Tibial artery (tissue), 4 donors: Measurements from ENCODE around the gene PNPLA8.

Experiments
- DNase-seq, 2 donors: peaks; one replicate each; pipeline ENCODE4 v3.0.0-alpha.2; 2019
- H3K27ac ChIP-seq, 2 donors: fragments of 200-600 bp; sonication (generic) in 1 of 2; 1 replicate in 1 of 2; 2 replicates in 1 of 2; pipeline ENCODE4 v1.5.1; 2018 to 2019; ENCODE audit warnings: mild to moderate bottlenecking in 1 of 2
- H3K27me3 ChIP-seq, 2 donors: fragments of 200-600 bp; sonication (generic) in 1 of 2; one replicate each; pipeline versions ENCODE4 v1.5.1 to v1.6.0; 2016 to 2019
- H3K36me3 ChIP-seq, 3 donors: fragments of 200-600 bp; sonication (generic) in 2 of 3; one replicate each; pipeline ENCODE4 v1.5.1; 2016 to 2019; ENCODE audit warnings: mild to moderate bottlenecking in 2 of 3
- H3K4me1 ChIP-seq, 4 donors: fragments of 200-600 bp; sonication (generic) in 2 of 4; 1 replicate in 3 of 4; 2 replicates in 1 of 4; pipeline ENCODE4 v1.5.1; 2016 to 2019
- H3K4me3 ChIP-seq, 2 donors: fragments of 200-600 bp; sonication (generic) in 1 of 2; 1 replicate in 1 of 2; 2 replicates in 1 of 2; pipeline ENCODE4 v1.5.1; 2018 to 2019; ENCODE audit warnings: mild to moderate bottlenecking in 2 of 2
- H3K9me3 ChIP-seq, 3 donors: fragments of 200-600 bp; sonication (generic) in 1 of 3; one replicate each; pipeline ENCODE4 v1.5.1; 2016 to 2019
- CTCF ChIP-seq, 2 experiments: fragments of 200-600 bp in 1 of 2; fragments of 450-650 bp in 1 of 2; IDR thresholded peaks; one replicate each; pipeline ENCODE4 v1.5.1; 2017 to 2019; ENCODE audit warnings: antibody characterized with exemption in 2 of 2, mild to moderate bottlenecking in 1 of 2, moderate library complexity in 1 of 2
- intact Hi-C: fragments of 100-400 bp; cut with DNase I; formaldehyde crosslinking; loops from one replicate; pipeline ENCODE4 v1.15.0; 2023; ENCODE audit warnings: low total_unique reads

The PNPLA8 gene

GRCh38 chr7:108569381-108570145 is 43.6 kb upstream of the PNPLA8 start, which contains the start of the genes DNAJB9 and THAP5:
TSS of gene DNAJB9 (plus strand) at chr7:108569874. CDS start at chr7:108571727, 1,853 bp downstream.
TSS of gene THAP5 (minus strand) at chr7:108569706. CDS start at chr7:108569569, 137 bp downstream.
- Histone ChIP-seq H3K4me1 (peaks cover 0 to 36% (median 9%) of the 10 kb centered on the region in 4 donors), H3K27ac (peak within 1 kb of the TSS; percentile 96 to 97), H3K27me3 (no peaks in the 10 kb centered on the region), H3K4me3 (peak within 1 kb of the TSS; percentile 66 to 90), H3K9me3 (no peaks in the 10 kb centered on the region), H3K36me3 (peaks cover 23 to 32% (median 31%) of the 10 kb centered on the region in 3 donors)
- no peak for TF ChIP-seq CTCF (IDR thresholded peaks at IDR 0.05)
- DNase-seq, result peak; percentile 99 to 100
- intact Hi-C loops, result loop anchor here (2.0 kb wide), 1 partner anchor 43 kb away; the partner anchor contains the start of gene PNPLA8

DNA sequence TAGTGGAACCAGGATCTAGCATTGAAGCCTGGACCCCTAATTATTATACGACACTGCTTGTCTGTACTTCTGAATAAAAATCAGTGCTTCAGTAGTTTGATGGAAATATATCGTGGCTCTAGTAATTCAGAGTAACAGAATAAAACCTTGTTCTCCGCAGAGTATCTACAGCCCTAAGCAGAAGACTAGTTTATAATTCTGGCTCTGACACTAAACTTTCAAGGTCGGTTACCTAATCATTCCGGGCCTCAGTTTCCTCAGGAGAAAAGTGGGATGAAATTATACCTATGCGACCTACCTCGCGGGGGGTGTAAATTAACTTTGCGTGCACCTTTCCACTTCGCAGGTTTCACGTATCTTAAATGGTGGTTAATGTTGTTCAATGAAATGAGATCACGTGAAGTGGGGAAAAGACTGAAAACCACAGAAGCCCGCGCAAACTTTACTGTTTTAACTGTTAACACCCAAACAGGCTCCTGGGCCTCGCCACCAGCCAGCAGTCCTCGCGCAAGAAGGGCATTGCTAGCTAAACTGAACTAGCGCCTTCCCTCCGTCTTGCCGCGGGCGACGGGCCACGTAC is 43.0 kb upstream of the PNPLA8 start:
- Histone ChIP-seq H3K4me3 (peak overlapping the region; percentile 66 to 90), H3K36me3 (peaks cover 28 to 38% (median 38%) of the 10 kb centered on the region in 3 donors), H3K9me3 (no peaks in the 10 kb centered on the region), H3K27ac (peak overlapping the region; percentile 96 to 97), H3K27me3 (no peaks in the 10 kb centered on the region), H3K4me1 (peaks cover 0 to 36% (median 9%) of the 10 kb centered on the region in 4 donors)
- no peak for DNase-seq
- TF ChIP-seq CTCF (IDR thresholded peaks at IDR 0.05), result no peak
- intact Hi-C loops, result loop anchor here (2.0 kb wide), 1 partner anchor 42 kb away; the partner anchor contains the start of gene PNPLA8

DNA sequence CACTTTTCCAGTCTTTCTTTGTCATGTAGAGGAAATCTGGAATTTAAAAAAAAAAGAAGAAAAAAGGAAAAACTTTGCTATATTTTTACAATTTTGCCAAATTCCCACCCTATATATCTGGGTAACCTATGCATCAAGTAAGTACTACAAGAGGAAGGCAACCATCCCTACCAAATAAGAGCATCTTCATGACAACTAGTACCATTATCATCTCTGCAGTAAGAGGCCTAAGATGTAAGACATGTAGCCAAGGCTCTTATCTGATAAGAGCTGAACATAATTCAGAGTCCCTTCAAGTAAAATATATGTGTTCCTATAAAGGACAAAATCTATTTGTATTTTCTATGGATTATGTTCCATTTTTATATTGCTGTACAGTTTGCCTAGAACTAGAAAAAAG is 40.1 kb upstream of the PNPLA8 start:
- no peak overlapping the region for H3K27ac ChIP-seq
- intact Hi-C loops, result no loop called here

DNA sequence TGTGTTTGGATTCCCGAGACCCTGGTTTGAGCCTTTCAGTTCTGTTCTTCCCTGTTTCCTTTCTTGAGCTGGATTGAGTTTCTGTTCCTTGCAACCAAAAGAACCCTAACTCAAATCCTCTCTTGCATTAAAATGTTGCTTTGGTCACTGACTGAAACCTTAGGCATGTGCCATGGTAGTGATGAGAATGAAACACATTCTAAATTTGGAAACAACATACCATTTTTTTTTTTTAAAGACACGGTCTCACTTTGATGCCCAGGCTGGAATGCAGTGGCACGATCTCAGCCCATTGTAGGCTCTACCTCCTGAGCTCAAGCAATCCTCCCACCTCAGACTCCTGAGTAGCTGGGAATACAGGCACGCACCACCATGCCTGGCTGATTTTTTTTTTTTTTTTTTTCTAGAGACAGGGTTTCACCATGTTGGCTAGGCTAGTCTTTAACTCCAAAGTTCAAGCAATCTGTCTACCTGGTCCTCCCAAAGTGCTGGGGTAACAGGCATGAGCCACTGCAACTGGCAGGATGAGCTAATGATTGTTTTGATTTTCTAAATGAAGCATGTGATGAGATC is 35.2 kb upstream of the PNPLA8 start:
- intact Hi-C loops, result no loop called here
- Histone ChIP-seq H3K36me3 (peaks cover 17 to 32% (median 25%) of the 10 kb centered on the region in 3 donors), H3K27ac (no peak overlapping the region), H3K27me3 (no peaks in the 10 kb centered on the region), H3K4me3 (no peak overlapping the region), H3K9me3 (peaks cover 3 to 24% (median 22%) of the 10 kb centered on the region in 3 donors), H3K4me1 (no peaks in the 10 kb centered on the region)
- TF ChIP-seq CTCF (IDR thresholded peaks at IDR 0.05), result no peak
- DNase-seq, result no peak

More for the DNA sequence above, 40.1 kb upstream of the PNPLA8 start:
- DNase-seq, result no peak
- no peak overlapping the region for H3K4me3 ChIP-seq
- H3K36me3 ChIP-seq, result peaks cover 17 to 36% (median 27%) of the 10 kb centered on the region in 3 donors
- no peaks in the 10 kb centered on the region for H3K27me3 ChIP-seq
- peaks cover 0 to 18% (median 9%) of the 10 kb centered on the region in 4 donors for H3K4me1 ChIP-seq
- TF ChIP-seq CTCF (IDR thresholded peaks at IDR 0.05), result no peak
- peaks cover 0 to 6% (median 0%) of the 10 kb centered on the region in 3 donors for H3K9me3 ChIP-seq

DNA sequence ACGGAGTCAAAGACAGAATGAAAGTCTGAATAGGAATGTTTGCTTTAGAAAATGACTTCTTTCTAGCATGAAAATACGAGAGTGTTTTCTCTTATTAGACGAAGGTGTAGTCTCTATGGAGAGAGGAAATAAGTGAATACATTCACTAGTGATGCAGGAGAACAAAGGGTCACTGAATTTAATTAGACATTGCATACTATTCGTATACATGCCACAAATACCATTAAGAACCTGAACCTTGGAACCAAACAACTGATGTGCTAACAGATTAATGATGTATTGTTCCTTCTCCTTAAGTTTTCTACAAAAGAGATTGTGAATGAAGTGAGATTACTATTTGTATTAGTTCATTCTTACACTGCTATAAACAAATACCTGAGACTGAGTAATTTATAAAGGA is 33.3 kb upstream of the PNPLA8 start:
- H3K27me3 ChIP-seq, result no peaks in the 10 kb centered on the region
- H3K4me1 ChIP-seq, result no peaks in the 10 kb centered on the region
- intact Hi-C loops, result no loop called here
- H3K9me3 ChIP-seq, result peaks cover 3 to 24% (median 22%) of the 10 kb centered on the region in 3 donors
- no peak for DNase-seq
- no peak overlapping the region for H3K4me3 ChIP-seq
- no peak overlapping the region for H3K27ac ChIP-seq
- peaks cover 2 to 13% (median 6%) of the 10 kb centered on the region in 3 donors for H3K36me3 ChIP-seq
- TF ChIP-seq CTCF (IDR thresholded peaks at IDR 0.05), result no peak
